GM13976 (cell line): ENCODE results near the gene RETNLB.

ENCODE experiments used
- DNase-seq: peaks from one replicate; pipeline ENCODE4 v3.0.0; 2012; ENCODE audit warnings: low spot score
- in situ Hi-C: fragments of 300-500 bp; cut with MboI; formaldehyde crosslinking; loops from one replicate; pipeline ENCODE4 v1.12.0; 2022; ENCODE audit warnings: low sequenced_read_pairs, mixed read lengths, inconsistent platforms; ENCODE audit not compliant: unreplicated experiment
- TF ChIP-seq, protein P1 (sequence below): IDR thresholded peaks from 2 replicates; pipeline ENCODE4 v1.5.1; 2012; ENCODE audit warnings: borderline replicate concordance, mild to moderate bottlenecking; ENCODE audit not compliant: insufficient read depth; ENCODE audit errors: extremely low read depth, missing control alignments, control extremely low read depth

Gene RETNLB, protein sequence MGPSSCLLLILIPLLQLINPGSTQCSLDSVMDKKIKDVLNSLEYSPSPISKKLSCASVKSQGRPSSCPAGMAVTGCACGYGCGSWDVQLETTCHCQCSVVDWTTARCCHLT

DNA sequence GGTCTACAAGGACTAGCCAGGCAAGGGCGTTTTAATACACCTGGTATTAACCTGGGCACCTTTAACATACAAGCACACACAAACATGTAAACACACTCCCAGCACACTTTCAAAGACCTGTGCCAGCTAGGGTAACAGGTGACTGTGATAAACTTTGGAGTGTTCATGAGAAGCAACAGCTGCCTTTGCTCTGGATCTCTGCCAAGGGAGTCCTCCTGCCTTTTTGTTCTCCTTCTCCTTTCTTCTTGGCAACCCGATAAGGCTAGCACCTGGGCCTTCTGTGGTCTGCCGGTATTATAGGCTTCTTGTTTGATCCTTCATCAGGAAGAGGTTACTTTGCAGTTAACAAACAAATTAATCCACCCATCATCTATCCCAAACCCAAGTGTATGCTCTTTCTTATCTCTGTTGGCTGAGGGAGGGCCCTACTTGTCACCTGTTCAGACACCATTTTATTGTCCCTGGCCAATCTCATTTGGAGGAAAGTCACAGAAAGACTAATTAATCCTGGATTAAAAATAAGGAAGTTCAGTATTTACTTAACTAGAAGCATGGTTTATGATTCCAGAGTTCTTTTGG, at the start of gene RETNLB:
Gene RETNLB, minus strand, starts transcription at position 7 of the 579 bp plus-strand sequence. CDS start 225 bp downstream, outside the sequence.
- no peak for DNase-seq
- TF ChIP-seq, protein P1, sequence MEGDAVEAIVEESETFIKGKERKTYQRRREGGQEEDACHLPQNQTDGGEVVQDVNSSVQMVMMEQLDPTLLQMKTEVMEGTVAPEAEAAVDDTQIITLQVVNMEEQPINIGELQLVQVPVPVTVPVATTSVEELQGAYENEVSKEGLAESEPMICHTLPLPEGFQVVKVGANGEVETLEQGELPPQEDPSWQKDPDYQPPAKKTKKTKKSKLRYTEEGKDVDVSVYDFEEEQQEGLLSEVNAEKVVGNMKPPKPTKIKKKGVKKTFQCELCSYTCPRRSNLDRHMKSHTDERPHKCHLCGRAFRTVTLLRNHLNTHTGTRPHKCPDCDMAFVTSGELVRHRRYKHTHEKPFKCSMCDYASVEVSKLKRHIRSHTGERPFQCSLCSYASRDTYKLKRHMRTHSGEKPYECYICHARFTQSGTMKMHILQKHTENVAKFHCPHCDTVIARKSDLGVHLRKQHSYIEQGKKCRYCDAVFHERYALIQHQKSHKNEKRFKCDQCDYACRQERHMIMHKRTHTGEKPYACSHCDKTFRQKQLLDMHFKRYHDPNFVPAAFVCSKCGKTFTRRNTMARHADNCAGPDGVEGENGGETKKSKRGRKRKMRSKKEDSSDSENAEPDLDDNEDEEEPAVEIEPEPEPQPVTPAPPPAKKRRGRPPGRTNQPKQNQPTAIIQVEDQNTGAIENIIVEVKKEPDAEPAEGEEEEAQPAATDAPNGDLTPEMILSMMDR: no peak
- in situ Hi-C loops: no loop called here

DNA sequence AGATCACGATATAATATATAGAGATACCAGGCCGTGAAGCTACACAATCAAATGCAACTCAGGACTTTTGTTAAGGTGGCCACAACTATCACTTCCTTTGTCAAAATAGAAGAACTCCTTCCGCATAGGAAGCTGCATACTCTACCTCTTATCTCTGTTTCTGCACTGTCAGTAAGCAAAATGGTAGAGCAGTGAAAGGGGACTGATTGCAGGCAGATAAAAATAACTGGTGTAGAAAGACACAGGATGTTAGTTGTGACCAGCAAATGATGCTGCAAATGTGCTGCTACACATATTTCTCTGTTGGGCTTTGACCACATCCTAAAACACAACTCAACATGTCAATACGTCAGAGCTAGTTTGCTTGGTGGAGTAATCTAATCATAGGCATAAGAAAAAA, 49.1 kb upstream of the RETNLB start:
- TF ChIP-seq, protein P1: no peak
- in situ Hi-C loops: no loop called here
- no peak for DNase-seq

DNA sequence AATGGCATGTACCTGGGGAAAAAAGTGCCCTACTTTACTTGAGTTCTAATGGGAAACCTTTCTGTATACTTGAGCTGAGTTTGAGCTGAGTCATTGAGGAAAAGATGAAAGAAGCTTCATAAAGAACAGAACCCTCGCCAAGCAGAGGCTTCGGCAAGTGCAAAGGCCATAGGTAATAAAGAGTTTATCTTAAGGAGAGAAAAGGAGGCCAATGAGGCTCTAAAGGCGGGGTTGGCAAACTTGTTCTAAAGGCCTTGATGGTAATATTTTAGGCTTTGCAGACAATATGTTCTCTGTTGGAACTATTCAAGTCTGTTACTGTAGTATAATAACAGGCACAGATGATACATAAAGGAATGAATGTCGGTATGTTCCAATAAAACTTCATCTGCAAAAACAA, 47.8 kb upstream of the RETNLB start:
- no peak for DNase-seq
- TF ChIP-seq, protein P1: no peak
- in situ Hi-C loops: no loop called here

DNA sequence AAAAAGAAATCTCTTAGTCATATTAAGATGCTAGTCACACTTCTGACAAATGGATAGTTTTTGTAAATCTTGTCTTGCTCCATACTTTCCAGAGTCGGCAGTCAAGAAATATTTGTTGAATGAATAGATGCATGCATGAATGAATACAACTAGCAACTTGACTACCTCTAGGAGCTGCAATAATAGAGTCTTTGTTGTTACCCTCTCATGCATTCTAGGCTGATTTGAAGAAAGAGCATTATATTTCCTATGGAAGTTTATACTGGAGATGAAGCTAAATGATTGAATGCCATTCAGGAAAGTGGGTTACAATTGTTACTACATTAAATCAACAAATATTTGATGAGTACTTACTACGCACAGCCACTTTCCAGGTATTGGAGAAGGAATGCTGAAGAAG, 47.2 kb upstream of the RETNLB start:
- TF ChIP-seq, protein P1: no peak
- in situ Hi-C loops: no loop called here
- DNase-seq: no peak

DNA sequence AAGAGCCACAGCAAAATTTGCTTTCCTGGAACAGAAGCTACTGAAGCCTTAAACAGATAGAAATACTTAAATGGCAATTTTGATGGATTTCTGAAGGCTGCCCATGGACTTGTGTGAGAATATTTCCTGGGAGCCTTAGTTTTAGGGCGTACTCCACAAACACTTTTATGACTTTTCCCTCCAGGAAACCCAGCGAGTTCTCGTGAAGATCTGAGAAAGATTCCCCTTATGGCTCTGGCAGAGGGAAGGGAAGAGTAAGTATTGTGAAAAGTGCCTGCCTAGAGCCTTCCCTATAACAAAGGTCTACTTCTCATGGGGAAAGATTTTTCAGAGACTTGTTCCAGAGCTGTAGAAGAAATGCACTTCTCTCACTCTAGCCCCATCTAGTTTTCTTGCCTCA, 34.3 kb upstream of the RETNLB start:
- TF ChIP-seq, protein P1: no peak
- no peak for DNase-seq
- in situ Hi-C loops: no loop called here

DNA sequence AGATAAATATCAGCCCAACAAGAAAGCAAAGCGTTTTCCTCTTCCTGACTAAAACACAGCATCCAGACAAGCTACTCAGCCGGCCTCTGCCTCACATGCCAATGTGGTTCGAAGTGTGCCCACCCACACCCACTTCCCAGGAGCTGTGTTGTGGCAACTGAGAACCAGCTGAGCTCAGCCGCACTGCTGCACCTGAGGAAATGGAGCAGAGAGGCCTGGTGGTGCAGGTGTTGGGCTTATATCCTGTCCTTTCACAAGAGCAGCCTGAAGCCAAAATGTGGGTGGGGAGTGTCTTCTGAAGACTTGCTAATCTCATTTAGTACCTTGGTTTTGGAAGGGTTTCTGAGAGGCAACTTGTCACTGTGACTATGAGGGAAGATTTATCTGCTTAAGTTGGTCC, 23.0 kb upstream of the RETNLB start:
- TF ChIP-seq, protein P1: no peak
- DNase-seq: no peak
- in situ Hi-C loops: no loop called here
